ENCODE measurements around the gene UCHL3. TPM values are rescaled to one million over a fixed set of nuclear protein-coding genes. Genes with fewer than 3 reads are reported as not detected.

UCHL3 gene
- total RNA-seq, 1 donor from 2014 or later: not detected

DNA sequence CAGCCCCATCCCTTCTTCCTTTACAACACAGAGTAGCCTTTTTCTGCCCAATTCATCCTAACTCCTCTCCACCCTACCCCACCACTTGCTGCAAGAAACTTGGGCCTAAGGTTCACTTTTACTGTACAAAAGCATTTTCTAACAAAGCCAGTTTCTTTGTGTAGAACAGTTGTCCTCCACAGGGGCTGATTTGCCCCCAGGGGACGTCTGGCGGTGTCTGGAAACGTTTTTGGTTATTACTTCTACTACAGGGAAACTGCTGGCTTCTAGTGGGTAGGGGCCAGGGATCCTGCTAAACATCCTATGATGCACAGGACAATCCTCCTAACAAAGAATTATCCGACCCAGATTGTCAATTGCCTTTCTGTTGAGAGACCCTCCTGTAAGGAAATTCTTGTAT lies 79.2 kb downstream of the UCHL3 start:
- H3K27ac ChIP-seq: no peak overlapping the region
- H3K4me1 ChIP-seq: no peaks in the 10 kb centered on the region
- H3K36me3 ChIP-seq: no peaks in the 10 kb centered on the region
- no peak for DNase-seq (ENCODE audit: low spot score in 2 of 2)
- no peaks in the 10 kb centered on the region for H3K27me3 ChIP-seq
- intact Hi-C loops (cut with DNase I): no loop called here
- H3K4me3 ChIP-seq: no peak overlapping the region
- no peaks in the 10 kb centered on the region for H3K9me3 ChIP-seq
- TF ChIP-seq, protein P1, sequence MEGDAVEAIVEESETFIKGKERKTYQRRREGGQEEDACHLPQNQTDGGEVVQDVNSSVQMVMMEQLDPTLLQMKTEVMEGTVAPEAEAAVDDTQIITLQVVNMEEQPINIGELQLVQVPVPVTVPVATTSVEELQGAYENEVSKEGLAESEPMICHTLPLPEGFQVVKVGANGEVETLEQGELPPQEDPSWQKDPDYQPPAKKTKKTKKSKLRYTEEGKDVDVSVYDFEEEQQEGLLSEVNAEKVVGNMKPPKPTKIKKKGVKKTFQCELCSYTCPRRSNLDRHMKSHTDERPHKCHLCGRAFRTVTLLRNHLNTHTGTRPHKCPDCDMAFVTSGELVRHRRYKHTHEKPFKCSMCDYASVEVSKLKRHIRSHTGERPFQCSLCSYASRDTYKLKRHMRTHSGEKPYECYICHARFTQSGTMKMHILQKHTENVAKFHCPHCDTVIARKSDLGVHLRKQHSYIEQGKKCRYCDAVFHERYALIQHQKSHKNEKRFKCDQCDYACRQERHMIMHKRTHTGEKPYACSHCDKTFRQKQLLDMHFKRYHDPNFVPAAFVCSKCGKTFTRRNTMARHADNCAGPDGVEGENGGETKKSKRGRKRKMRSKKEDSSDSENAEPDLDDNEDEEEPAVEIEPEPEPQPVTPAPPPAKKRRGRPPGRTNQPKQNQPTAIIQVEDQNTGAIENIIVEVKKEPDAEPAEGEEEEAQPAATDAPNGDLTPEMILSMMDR (IDR thresholded peaks at IDR 0.05): no peak

DNA sequence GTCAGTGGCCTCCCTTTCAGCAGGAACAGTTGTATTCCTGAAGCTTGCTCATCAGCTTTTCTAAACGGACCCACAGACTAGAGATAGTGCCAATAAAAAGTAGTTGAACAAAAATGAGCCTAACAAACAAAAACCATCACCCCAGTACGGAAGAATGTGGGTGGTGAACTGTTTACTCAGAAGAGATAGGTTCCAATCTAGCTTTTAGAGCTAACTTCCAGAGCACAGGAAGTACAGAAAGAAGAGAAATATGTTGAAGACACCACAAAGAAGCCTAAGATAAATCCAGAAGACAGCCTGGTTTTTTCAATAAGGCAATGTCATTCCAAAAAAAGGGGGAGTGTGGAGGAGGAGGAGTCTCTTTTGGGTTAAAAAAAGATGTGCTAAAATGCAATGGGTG lies 83.7 kb downstream of the UCHL3 start:
- Histone ChIP-seq H3K27ac (peak overlapping the region; percentile 1 to 20), H3K36me3 (no peaks in the 10 kb centered on the region)
- intact Hi-C loops (cut with DNase I): loop anchor here (10.0 kb wide), 1 partner anchor 1498 kb away; the partner anchor contains the start of gene KLF12

DNA sequence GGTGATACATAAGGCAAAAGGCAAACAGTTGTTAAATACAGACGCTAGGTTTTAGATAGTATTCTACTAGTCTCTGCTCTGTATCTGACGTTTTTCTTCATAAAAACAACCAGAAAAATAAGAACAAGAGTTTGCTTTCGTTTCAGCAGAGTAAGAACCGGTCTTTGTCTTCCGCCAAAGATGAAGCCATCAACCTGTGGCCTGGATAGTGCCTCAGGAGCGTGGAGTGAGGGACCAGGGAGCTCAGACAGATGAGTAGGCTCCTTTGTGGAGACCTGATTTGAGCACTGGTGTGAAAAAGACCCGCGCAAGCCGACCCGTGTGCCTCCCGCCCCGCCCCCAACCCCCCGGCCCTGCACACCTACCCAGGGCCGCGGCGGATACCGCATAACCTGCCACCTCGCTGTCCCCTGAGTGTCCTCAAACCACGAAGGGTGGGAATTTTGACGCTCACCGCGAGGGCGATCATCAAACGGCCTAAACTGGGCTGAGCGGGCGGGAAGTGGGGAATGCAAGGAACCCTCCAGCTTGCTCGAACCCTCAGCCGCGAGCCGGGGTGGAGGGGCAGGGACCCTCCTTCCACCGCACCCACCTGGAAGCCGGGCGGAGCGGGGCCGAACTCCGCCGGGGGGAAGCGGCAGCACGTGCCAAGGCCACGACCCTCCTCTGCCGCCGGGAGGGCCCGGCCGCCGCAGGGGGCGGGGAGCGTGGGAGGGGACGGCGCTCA lies 85.7 kb downstream of the UCHL3 start:
- H3K4me3 ChIP-seq: peak overlapping the region; percentile 74 to 87
- intact Hi-C loops (cut with DNase I): loop anchor here (10.0 kb wide), 1 partner anchor 1500 kb away; the partner anchor contains the start of gene KLF12

More for the DNA sequence above, 83.7 kb downstream of the UCHL3 start:
- DNase-seq (ENCODE audit: low spot score in 2 of 2): no peak
- H3K4me3 ChIP-seq: no peak overlapping the region
- TF ChIP-seq, protein P1 (IDR thresholded peaks at IDR 0.05): no peak
- H3K27me3 ChIP-seq: no peaks in the 10 kb centered on the region
- H3K9me3 ChIP-seq: no peaks in the 10 kb centered on the region
- H3K4me1 ChIP-seq: no peaks in the 10 kb centered on the region

DNA sequence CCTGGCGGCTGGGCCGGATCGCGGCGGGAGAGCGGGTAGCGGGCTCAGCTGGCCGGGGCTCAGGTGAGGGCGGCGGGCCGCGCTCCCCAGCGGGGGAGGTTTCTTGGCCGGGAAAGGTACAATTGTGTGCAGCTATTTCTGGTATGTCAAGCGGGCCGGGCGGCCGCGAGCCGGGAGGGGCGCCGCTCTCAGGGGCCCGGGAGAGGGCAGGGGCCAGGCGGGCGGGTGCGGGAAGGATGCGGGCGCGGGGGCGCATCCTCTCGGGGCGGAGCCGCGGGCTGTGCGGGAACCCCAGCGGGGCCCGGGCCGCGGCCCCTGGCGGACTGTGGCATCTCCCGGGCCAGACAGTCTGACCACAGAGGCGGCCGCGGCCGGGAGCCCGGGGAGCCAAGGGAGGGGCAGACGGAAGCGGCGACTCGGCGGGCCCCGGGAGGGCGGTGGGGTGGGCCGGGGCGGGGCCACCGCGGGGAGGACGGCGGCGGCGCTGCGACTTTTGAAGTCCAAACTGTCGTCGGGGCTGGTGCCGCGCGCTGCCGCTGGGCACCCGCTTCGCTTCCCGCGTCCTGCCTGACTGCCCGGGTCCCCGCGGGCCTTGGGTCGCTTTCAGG lies 86.3 kb downstream of the UCHL3 start, which contains the start of gene LMO7:
LMO7 (plus strand) TSS at position 503 of the 608 bp plus-strand sequence. CDS start 328 bp downstream, outside the sequence.
- H3K9me3 ChIP-seq: no peaks in the 10 kb centered on the region
- no peaks in the 10 kb centered on the region for H3K27me3 ChIP-seq
- H3K4me1 ChIP-seq: no peaks in the 10 kb centered on the region
- intact Hi-C loops (cut with DNase I): loop anchor here (2.0 to 10.0 kb wide), 2 partner anchors 87 to 1501 kb away; partner anchors contain the start of genes KLF12 and UCHL3
- DNase-seq (ENCODE audit: low spot score in 2 of 2): peak in 1 of 2 donors; percentile 81
- TF ChIP-seq, protein P1 (IDR thresholded peaks at IDR 0.05): no peak
- peak within 1 kb of the TSS; percentile 73 to 85 for H3K27ac ChIP-seq
- H3K4me3 ChIP-seq: peak within 1 kb of the TSS; percentile 74 to 87
- no peaks in the 10 kb centered on the region for H3K36me3 ChIP-seq

More for the DNA sequence above, 85.7 kb downstream of the UCHL3 start:
- TF ChIP-seq, protein P1 (IDR thresholded peaks at IDR 0.05): no peak
- DNase-seq (ENCODE audit: low spot score in 2 of 2): no peak
- Histone ChIP-seq H3K9me3 (no peaks in the 10 kb centered on the region), H3K4me1 (no peaks in the 10 kb centered on the region), H3K36me3 (no peaks in the 10 kb centered on the region), H3K27me3 (no peaks in the 10 kb centered on the region), H3K27ac (peak overlapping the region; percentile 73 to 85)

DNA sequence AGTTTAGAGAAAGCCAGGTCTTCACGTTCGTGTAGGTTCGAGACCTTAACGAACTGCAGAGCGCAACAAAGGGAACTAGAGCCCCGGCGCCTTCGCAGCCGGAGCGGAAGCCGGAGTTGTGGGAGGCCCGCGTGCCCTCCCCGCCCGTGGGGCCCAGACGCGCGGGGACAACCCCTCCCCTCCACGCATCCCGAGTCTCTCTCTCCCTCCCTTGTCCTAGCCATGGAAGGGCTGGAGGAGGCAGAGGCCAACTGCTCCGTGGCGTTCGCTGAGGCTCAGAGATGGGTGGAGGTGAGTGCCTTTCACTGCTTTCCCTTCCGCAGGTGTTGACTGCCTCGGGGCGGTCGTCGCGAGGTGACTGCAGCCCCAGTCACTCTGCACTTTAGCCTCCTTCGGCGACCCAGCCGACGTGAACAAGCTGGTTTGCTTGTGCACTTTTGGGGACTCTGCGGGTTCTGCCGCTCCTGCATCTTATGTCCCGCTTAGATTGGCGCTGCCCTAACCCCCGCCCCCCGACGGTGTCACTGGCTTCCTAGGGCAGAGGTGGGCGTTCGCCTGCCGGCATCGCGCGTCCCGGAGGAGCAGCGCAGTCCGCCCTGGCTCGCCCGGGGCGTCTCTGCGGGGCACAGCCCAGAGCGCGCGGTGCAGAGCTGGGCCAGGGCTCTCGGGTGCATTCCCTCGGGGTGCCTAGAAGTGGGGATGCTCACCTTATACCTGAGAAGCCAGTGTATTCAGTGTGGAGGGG lies 87.0 kb downstream of the UCHL3 start:
- Histone ChIP-seq H3K27ac (peak overlapping the region; percentile 73 to 85), H3K27me3 (no peaks in the 10 kb centered on the region), H3K9me3 (no peaks in the 10 kb centered on the region), H3K4me3 (peak overlapping the region; percentile 74 to 87), H3K36me3 (no peaks in the 10 kb centered on the region), H3K4me1 (no peaks in the 10 kb centered on the region)
- intact Hi-C loops (cut with DNase I): loop anchor here (2.0 to 10.0 kb wide), 2 partner anchors 88 to 1502 kb away; partner anchors contain the start of genes KLF12 and UCHL3
- TF ChIP-seq, protein P1 (IDR thresholded peaks at IDR 0.05): no peak
- DNase-seq (ENCODE audit: low spot score in 2 of 2): peak in 1 of 2 donors; percentile 69

Measured in ascending aorta (tissue), 2 donors.